H1 (cell line): ENCODE measurements around the gene TRPV4. TPM values are rescaled to one million over a fixed set of nuclear protein-coding genes. Genes with fewer than 3 reads are reported as not detected.

Experiments
- CTCF ChIA-PET: fragments of 300-600 bp; sonication (Branson Sonifier 250); formaldehyde crosslinking; loops from one replicate; lab custom pipeline; 2021; ENCODE audit not compliant: partially characterized antibody; lab: Charles Lee
- POLR2A ChIA-PET: fragments of 300-600 bp; sonication (Branson Sonifier 250); formaldehyde crosslinking; loops from one replicate; lab custom pipeline; 2021; ENCODE audit warnings: inconsistent platforms; ENCODE audit not compliant: partially characterized antibody; lab: Charles Lee
- DNase-seq, 2 experiments: peaks; one replicate each; pipeline versions ENCODE4 v3.0.0 to v3.0.0-alpha.2; 2010 to 2022; ENCODE audit warnings: low spot score in 2 of 2, low read depth in 1 of 2, mixed read lengths in 1 of 2
- FAIRE-seq: peaks from 2 replicates; lab custom pipeline; 2011; peaks lifted over from hg19 to GRCh38; lab: Jason Lieb, UNC
- H2AFZ ChIP-seq: 2 replicates; pipeline ENCODE4 v1.8.1; 2012; ENCODE audit warnings: low read length, inconsistent platforms
- H2AK5ac ChIP-seq: 2 replicates; pipeline ENCODE4 v1.6.1; 2013; ENCODE audit warnings: low read depth, low read length
- H2BK120ac ChIP-seq: replicated peaks from 2 replicates; pipeline ENCODE3; 2013; ENCODE audit warnings: low read depth, low read length, inconsistent platforms
- H2BK12ac ChIP-seq: 2 replicates; pipeline ENCODE4 v1.6.1; 2013; ENCODE audit warnings: low read depth, low read length
- H2BK15ac ChIP-seq: 2 replicates; pipeline ENCODE4 v1.6.1; 2013; ENCODE audit warnings: low read length
- H2BK20ac ChIP-seq: 2 replicates; pipeline ENCODE4 v1.6.1; 2013; ENCODE audit warnings: low read length
- H2BK5ac ChIP-seq: 2 replicates; pipeline ENCODE4 v1.6.1; 2013; ENCODE audit warnings: low read depth, low read length
- H3K14ac ChIP-seq: 2 replicates; pipeline ENCODE4 v1.6.1; 2013; ENCODE audit warnings: inconsistent platforms; ENCODE audit not compliant: insufficient read length
- H3K18ac ChIP-seq: 2 replicates; pipeline ENCODE4 v1.6.1; 2013; ENCODE audit warnings: low read length; ENCODE audit errors: extremely low read depth
- H3K23ac ChIP-seq: 2 replicates; pipeline ENCODE4 v1.6.1; 2013; ENCODE audit warnings: inconsistent platforms; ENCODE audit not compliant: insufficient read length
- H3K23me2 ChIP-seq: 2 replicates; pipeline ENCODE4 v1.6.1; 2013; ENCODE audit warnings: low read depth, low read length
- H3K27ac ChIP-seq: 2 replicates; pipeline ENCODE4 v1.6.1; 2011; ENCODE audit warnings: low read depth, low read length, inconsistent platforms
- H3K27me3 ChIP-seq, 4 experiments: replicated peaks in 1 of 4; 1 replicate in 1 of 4; 2 replicates in 3 of 4; pipeline versions ENCODE4 v1.6.1 to v1.8.1; 2011 to 2013; ENCODE audit warnings: low read length in 3 of 4, mild to moderate bottlenecking in 3 of 4, inconsistent platforms in 2 of 4, mixed read lengths in 2 of 4, moderate library complexity in 1 of 4; ENCODE audit not compliant: control insufficient read depth in 3 of 4, insufficient read depth in 3 of 4; ENCODE audit errors: extremely low read depth in 1 of 4
- H3K36me3 ChIP-seq, 4 experiments: 2 replicates each; pipeline versions ENCODE4 v1.6.1 to v1.8.1; 2011 to 2013; ENCODE audit warnings: mild to moderate bottlenecking in 4 of 4, low read length in 3 of 4, moderate library complexity in 2 of 4, control low read depth in 1 of 4, inconsistent platforms in 1 of 4; ENCODE audit not compliant: insufficient read depth in 4 of 4, control insufficient read depth in 2 of 4
- H3K4ac ChIP-seq: replicated peaks from 2 replicates; pipeline ENCODE3; 2013; ENCODE audit warnings: low read length, low read depth, mixed read lengths, inconsistent platforms; ENCODE audit not compliant: insufficient read length
- H3K4me1 ChIP-seq, 4 experiments: replicated peaks in 1 of 4; 1 replicate in 1 of 4; 2 replicates in 3 of 4; pipeline versions ENCODE4 v1.6.1 to v1.8.1; 2011 to 2013; ENCODE audit warnings: low read length in 3 of 4, inconsistent platforms in 2 of 4, mixed read lengths in 1 of 4; ENCODE audit not compliant: insufficient read depth in 4 of 4, control insufficient read depth in 3 of 4
- H3K4me2 ChIP-seq, 2 experiments: 2 replicates each; pipeline versions ENCODE4 v1.6.1 to v1.8.1; 2011 to 2013; ENCODE audit warnings: low read depth in 2 of 2, low read length in 2 of 2, control low read depth in 1 of 2, inconsistent platforms in 1 of 2, mild to moderate bottlenecking in 1 of 2; ENCODE audit not compliant: insufficient read depth in 1 of 2
- H3K4me3 ChIP-seq, 4 experiments: fragments of 200-600, 300-600 bp in 1 of 4; sonication (generic), shearing (Covaris generic), sonication (Bioruptor Twin) in 1 of 4; 2 replicates each; pipeline versions ENCODE4 v1.5.1 to v1.8.1; 2011 to 2016; ENCODE audit warnings: low read length in 4 of 4, low read depth in 3 of 4, control low read depth in 2 of 4, inconsistent platforms in 2 of 4, mild to moderate bottlenecking in 2 of 4, mixed read lengths in 1 of 4, moderate library complexity in 1 of 4; ENCODE audit not compliant: insufficient read depth in 2 of 4; ENCODE audit errors: extremely low read depth in 1 of 4
- H3K56ac ChIP-seq: replicated peaks from 2 replicates; pipeline ENCODE3; 2013; ENCODE audit warnings: low read depth, mild to moderate bottlenecking, mixed read lengths, low read length, inconsistent platforms; ENCODE audit not compliant: insufficient read length
- H3K79me1 ChIP-seq: 2 replicates; pipeline ENCODE4 v1.6.1; 2013; ENCODE audit warnings: low read depth, low read length, control low read depth
- H3K79me2 ChIP-seq, 2 experiments: 2 replicates each; pipeline versions ENCODE4 v1.6.1 to v1.8.1; 2012 to 2013; ENCODE audit warnings: low read length in 2 of 2, mild to moderate bottlenecking in 2 of 2, inconsistent platforms in 1 of 2; ENCODE audit not compliant: insufficient read depth in 2 of 2, control insufficient read depth in 1 of 2
- H3K9ac ChIP-seq, 4 experiments: replicated peaks in 1 of 4; 1 replicate in 1 of 4; 2 replicates in 3 of 4; pipeline versions ENCODE4 v1.6.1 to v1.8.1; 2011 to 2013; ENCODE audit warnings: low read depth in 3 of 4, low read length in 3 of 4, control low read depth in 2 of 4, mild to moderate bottlenecking in 2 of 4, moderate library complexity in 2 of 4, inconsistent platforms in 1 of 4; ENCODE audit errors: extremely low read depth in 1 of 4
- H3K9me3 ChIP-seq, 2 experiments: 2 replicates each; pipeline versions ENCODE4 v1.6.1 to v1.8.1; 2012 to 2013; ENCODE audit warnings: mild to moderate bottlenecking in 2 of 2, moderate library complexity in 2 of 2, control low read depth in 1 of 2, inconsistent platforms in 1 of 2, low read depth in 1 of 2, low read length in 1 of 2, mixed read lengths in 1 of 2; ENCODE audit not compliant: insufficient read depth in 2 of 2
- H4K20me1 ChIP-seq, 2 experiments: replicated peaks in 1 of 2; 2 replicates each; pipeline versions ENCODE3 to v1.8.1; 2011 to 2013; ENCODE audit warnings: inconsistent platforms in 2 of 2, low read length in 2 of 2, mild to moderate bottlenecking in 1 of 2; ENCODE audit not compliant: insufficient read depth in 2 of 2, control insufficient read depth in 1 of 2
- H4K5ac ChIP-seq: 2 replicates; pipeline ENCODE4 v1.6.1; 2013; ENCODE audit warnings: low read length, low read depth, mixed read lengths, inconsistent platforms; ENCODE audit not compliant: insufficient read length
- H4K8ac ChIP-seq: 2 replicates; pipeline ENCODE4 v1.8.0; 2013; ENCODE audit warnings: mild to moderate bottlenecking, moderate library complexity, low read length, inconsistent platforms; ENCODE audit not compliant: insufficient read depth; ENCODE audit errors: extremely low read depth
- H4K91ac ChIP-seq: replicated peaks from 2 replicates; pipeline ENCODE3; 2013; ENCODE audit warnings: low read length, mixed read lengths, inconsistent platforms; ENCODE audit not compliant: insufficient read length
- CBX5 ChIP-seq: fragments of 300-800, 300-1000 bp; sonication (generic); IDR thresholded peaks from 2 replicates; pipeline ENCODE4 v1.7.1; 2016; ENCODE audit warnings: antibody characterized with exemption, low read length, low read depth
- E2F6 ChIP-seq: IDR thresholded peaks from 2 replicates; pipeline ENCODE4 v1.6.1; 2012; ENCODE audit warnings: inconsistent platforms
- EP300 ChIP-seq, 2 experiments: IDR thresholded peaks; 1 replicate in 1 of 2; 2 replicates in 1 of 2; pipeline ENCODE4 v1.6.1; 2011 to 2012; ENCODE audit warnings: low read depth in 2 of 2, low read length in 2 of 2, mild to moderate bottlenecking in 2 of 2, borderline replicate concordance in 1 of 2, inconsistent platforms in 1 of 2, moderate library complexity in 1 of 2
- FOSL1 ChIP-seq: IDR thresholded peaks from 2 replicates; pipeline ENCODE4 v1.6.1; 2011; ENCODE audit warnings: mild to moderate bottlenecking, low read depth, low read length, moderate library complexity; ENCODE audit not compliant: insufficient read depth
- KDM5A ChIP-seq: fragments of 200-600 bp; IDR thresholded peaks from 2 replicates; pipeline ENCODE4 v1.7.1; 2012; ENCODE audit warnings: mild to moderate bottlenecking, low read length, inconsistent platforms, mixed read lengths
- NRF1 ChIP-seq: IDR thresholded peaks from 2 replicates; pipeline ENCODE4 v1.6.1; 2011; ENCODE audit warnings: mild to moderate bottlenecking, low read depth, low read length, improper control_type of control experiment
- RNF2 ChIP-seq: fragments of 200-900, 300-1000 bp; sonication (generic); IDR thresholded peaks from 2 replicates; pipeline ENCODE4 v1.7.1; 2016; ENCODE audit warnings: borderline replicate concordance, low read depth, mild to moderate bottlenecking, antibody characterized with exemption, low read length; ENCODE audit not compliant: poor library complexity, severe bottlenecking; ENCODE audit errors: missing control alignments
- RXRA ChIP-seq: IDR thresholded peaks from 2 replicates; pipeline ENCODE4 v1.6.1; 2011; ENCODE audit warnings: low read depth, mild to moderate bottlenecking, low read length, moderate library complexity; ENCODE audit not compliant: insufficient read depth
- SAP30 ChIP-seq: fragments of 300-600 bp; sonication (generic); IDR thresholded peaks from 2 replicates; pipeline ENCODE4 v1.7.1; 2012; ENCODE audit warnings: low read length, moderate library complexity, mild to moderate bottlenecking, inconsistent platforms; ENCODE audit not compliant: insufficient read depth, insufficient replicate concordance
- SIX5 ChIP-seq: IDR thresholded peaks from 2 replicates; pipeline ENCODE4 v1.6.1; 2011; ENCODE audit warnings: mild to moderate bottlenecking, low read depth, low read length
- SP2 ChIP-seq: IDR thresholded peaks from 2 replicates; pipeline ENCODE4 v1.6.1; 2012; ENCODE audit warnings: mild to moderate bottlenecking, low read length, inconsistent platforms
- TAF1 ChIP-seq: IDR thresholded peaks from 2 replicates; pipeline ENCODE4 v1.6.1; 2011; ENCODE audit warnings: mild to moderate bottlenecking, low read depth, low read length
- TBP ChIP-seq: IDR thresholded peaks from 2 replicates; pipeline ENCODE4 v1.6.1; 2011; ENCODE audit warnings: low read depth, low read length, improper control_type of control experiment
- WGBS, 2 experiments: shearing (Covaris generic) in 1 of 2; methylation state at CpG; one replicate each; pipeline versions ENCODE4 v1.1.6 to v1.1.7; 2013 to 2015; ENCODE audit warnings: low lambda C conversion rate in 2 of 2, mixed read lengths in 2 of 2, inconsistent platforms in 1 of 2, low coverage in 1 of 2, missing lambda C conversion rate in 1 of 2; ENCODE audit not compliant: insufficient replicate concordance in 2 of 2, insufficient coverage in 1 of 2, insufficient read length in 1 of 2; ENCODE audit errors: extremely low coverage in 1 of 2, missing lambda C conversion rate in 1 of 2; 5-methylcytosine and 5-hydroxymethylcytosine counted together
- polyA plus RNA-seq, 7 experiments: library from polyadenylated mRNA; depleted of rRNA in 3 of 7; stranded (reverse) in 5 of 7; unstranded in 2 of 7; fragments of >200 nt in 5 of 7; fragments of 200-250 nt in 2 of 7; gene quantifications; 1 replicate in 5 of 7; 2 replicates in 1 of 7; 4 replicates in 1 of 7; pipeline versions ENCODE4 v1.2.1 to v1.2.3, GENCODE V29; 2011 to 2013; ENCODE audit warnings: missing spikeins in 2 of 7, mixed read lengths in 2 of 7
- total RNA-seq: library from RNA; stranded (reverse); fragmentation: NEBNext Ultra II Directional; extraction: Animal tissue kit (Norgen Biotek cat#: 25700); gene quantifications from 2 replicates; pipeline ENCODE4 v1.2.1, GENCODE V29; 2021

TRPV4 gene
- total and polyA plus RNA-seq, 2 of the 8 experiments (the other 6 are each of a cell fraction or from before 2014, with no cell fraction given): 2.1 to 6.2 TPM

GRCh38 chr12:109756457-109756856 is 76.7 kb downstream of the TRPV4 start:
- H3K79me1 ChIP-seq: no peaks in the 10 kb centered on the region
- H2BK20ac ChIP-seq: no peak overlapping the region
- H3K14ac ChIP-seq: no peak overlapping the region
- no peaks in the 10 kb centered on the region for H4K20me1 ChIP-seq
- H2AFZ ChIP-seq: no peak overlapping the region
- no peak overlapping the region for H3K9ac ChIP-seq
- no peaks in the 10 kb centered on the region for H3K79me2 ChIP-seq
- H3K23me2 ChIP-seq: no peaks in the 10 kb centered on the region
- 78% methylated on average over 1 of the region's 1 CpG; no CpG with 5 or more reads in 1 of the 2 experiments for WGBS, 2 experiments
- no peak overlapping the region for H2BK5ac ChIP-seq
- ChIA-PET POLR2A (no interaction called here), CTCF (interaction anchor here (0.9 kb wide), 1 partner anchor 16 kb away, joined by 4 read pairs; no protein-coding TSS in a partner anchor)
- no peak overlapping the region for H4K8ac ChIP-seq
- H2BK12ac ChIP-seq: no peak overlapping the region
- H2BK120ac ChIP-seq: no peak overlapping the region
- H3K27ac ChIP-seq: no peak overlapping the region
- no peak overlapping the region for H2AK5ac ChIP-seq
- H3K4me2 ChIP-seq: no peak overlapping the region
- H2BK15ac ChIP-seq: no peak overlapping the region
- peaks cover 0 to 10% (median 5%) of the 10 kb centered on the region in 4 experiments; a peak in 5 of 7 replicates for H3K4me1 ChIP-seq
- no peak overlapping the region for H3K4me3 ChIP-seq
- H3K36me3 ChIP-seq: no peaks in the 10 kb centered on the region
- no peak overlapping the region for H4K91ac ChIP-seq
- H3K9me3 ChIP-seq: no peaks in the 10 kb centered on the region
- H3K56ac ChIP-seq: no peak overlapping the region
- DNase-seq (no peak), FAIRE-seq (no peak)
- H3K23ac ChIP-seq: no peak overlapping the region
- H3K4ac ChIP-seq: no peak overlapping the region
- H3K27me3 ChIP-seq: no peaks in the 10 kb centered on the region
- H3K18ac ChIP-seq: no peak overlapping the region
- H4K5ac ChIP-seq: no peak overlapping the region
- no peak for TF ChIP-seq SAP30
- TF ChIP-seq EP300 (IDR thresholded peaks at IDR 0.05; ENCODE audit: borderline replicate concordance in 1 of 2, low read depth in 2 of 2, low read length in 2 of 2): no peak
- no peak for TF ChIP-seq SP2
- no peak for TF ChIP-seq KDM5A
- TF ChIP-seq NRF1: no peak
- no peak for TF ChIP-seq RXRA
- TF ChIP-seq TAF1: no peak
- no peak for TF ChIP-seq FOSL1
- TF ChIP-seq TBP: no peak
- TF ChIP-seq CBX5: no peak
- no peak for TF ChIP-seq RNF2
- TF ChIP-seq SIX5: no peak
- no peak for TF ChIP-seq E2F6
